Breast epithelium (tissue), 4 donors: ENCODE results near the gene MERTK. TPM values are rescaled to one million over a fixed set of nuclear protein-coding genes. Genes with fewer than 3 reads are reported as not detected.

Source experiments
- DNase-seq, 2 donors: peaks; one replicate each; pipeline ENCODE4 v3.0.0-alpha.2; 2019; ENCODE audit warnings: low spot score in 2 of 2
- H3K27ac ChIP-seq, 2 donors: fragments of 200-600 bp; sonication (generic) in 1 of 2; one replicate each; pipeline ENCODE4 v1.5.1; 2016 to 2019; ENCODE audit warnings: mild to moderate bottlenecking in 1 of 2
- H3K27me3 ChIP-seq, 2 donors: fragments of 200-600 bp; sonication (generic) in 1 of 2; one replicate each; pipeline versions ENCODE4 v1.5.1 to v1.6.0; 2017 to 2019; ENCODE audit warnings: control low read depth in 1 of 2, mild to moderate bottlenecking in 1 of 2
- H3K36me3 ChIP-seq: fragments of 200-600 bp; one replicate; pipeline ENCODE4 v1.5.1; 2019
- H3K4me1 ChIP-seq, 2 donors: fragments of 200-600 bp; sonication (generic); one replicate each; pipeline ENCODE4 v1.5.1; 2016 to 2019; ENCODE audit warnings: control low read depth in 1 of 2
- H3K4me3 ChIP-seq, 3 donors: fragments of 200-600 bp; sonication (generic); 1 replicate in 2 of 3; 2 replicates in 1 of 3; pipeline ENCODE4 v1.5.1; 2016 to 2019; ENCODE audit warnings: mild to moderate bottlenecking in 3 of 3, moderate library complexity in 2 of 3
- H3K9me3 ChIP-seq, 2 donors: fragments of 200-600 bp; sonication (generic) in 1 of 2; one replicate each; pipeline ENCODE4 v1.5.1; 2016 to 2019; ENCODE audit warnings: control low read depth in 1 of 2
- POLR2A ChIP-seq: fragments of 450-650 bp; IDR thresholded peaks from one replicate; pipeline ENCODE4 v1.6.1; 2016; ENCODE audit warnings: antibody characterized with exemption, mild to moderate bottlenecking, moderate library complexity
- POLR2AphosphoS5 ChIP-seq, 3 donors: sonication (generic); formaldehyde crosslinking; IDR thresholded peaks; one replicate each; pipeline ENCODE4 v1.6.1; 2017; ENCODE audit warnings: antibody characterized with exemption in 3 of 3
- intact Hi-C: fragments of 100-400 bp; cut with DNase I; formaldehyde crosslinking; loops from one replicate; pipeline ENCODE4 v1.15.1; 2023; ENCODE audit warnings: low total_unique reads
- total RNA-seq, 3 donors: library from RNA; depleted of rRNA; stranded (reverse); fragments of >200 nt; gene quantifications; one replicate each; pipeline ENCODE4 v1.1.0, GENCODE V29; 2016
- TF ChIP-seq, protein P1 (sequence below), 3 donors: fragments of 450-650 bp; IDR thresholded peaks; one replicate each; pipeline ENCODE4 v1.5.1; 2016 to 2017; ENCODE audit warnings: antibody characterized with exemption in 3 of 3, mild to moderate bottlenecking in 3 of 3, moderate library complexity in 3 of 3

The MERTK gene
- total RNA-seq, 3 donors from 2014 or later = 21.0 to 84.3 (median 36.3) TPM

DNA sequence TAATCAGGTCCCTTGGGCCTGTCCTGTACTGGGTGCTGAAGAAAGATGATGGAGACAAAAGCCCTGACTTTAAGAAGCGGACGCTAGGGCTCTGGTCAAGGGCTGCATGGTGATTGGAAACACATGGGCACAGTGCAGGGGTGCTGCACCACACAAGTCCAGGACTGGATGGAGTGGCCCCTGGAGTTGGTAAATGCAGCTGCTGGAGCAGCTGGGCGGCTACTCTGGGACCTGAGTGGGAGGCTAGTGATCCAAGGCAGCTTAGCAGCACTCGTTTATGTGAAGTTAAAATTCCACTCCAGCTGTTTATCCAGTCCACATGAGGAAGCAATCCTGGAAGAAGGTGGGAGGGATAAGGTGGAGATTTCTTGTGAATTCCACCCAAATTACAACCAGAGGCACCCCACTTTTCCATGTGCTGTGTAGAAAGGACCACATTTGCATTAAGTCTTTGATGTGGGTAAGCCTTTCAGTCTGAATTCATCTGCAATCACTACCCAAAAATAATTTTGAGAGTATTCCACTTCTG lies 24.9 kb downstream of the MERTK start:
- TF ChIP-seq, protein P1, sequence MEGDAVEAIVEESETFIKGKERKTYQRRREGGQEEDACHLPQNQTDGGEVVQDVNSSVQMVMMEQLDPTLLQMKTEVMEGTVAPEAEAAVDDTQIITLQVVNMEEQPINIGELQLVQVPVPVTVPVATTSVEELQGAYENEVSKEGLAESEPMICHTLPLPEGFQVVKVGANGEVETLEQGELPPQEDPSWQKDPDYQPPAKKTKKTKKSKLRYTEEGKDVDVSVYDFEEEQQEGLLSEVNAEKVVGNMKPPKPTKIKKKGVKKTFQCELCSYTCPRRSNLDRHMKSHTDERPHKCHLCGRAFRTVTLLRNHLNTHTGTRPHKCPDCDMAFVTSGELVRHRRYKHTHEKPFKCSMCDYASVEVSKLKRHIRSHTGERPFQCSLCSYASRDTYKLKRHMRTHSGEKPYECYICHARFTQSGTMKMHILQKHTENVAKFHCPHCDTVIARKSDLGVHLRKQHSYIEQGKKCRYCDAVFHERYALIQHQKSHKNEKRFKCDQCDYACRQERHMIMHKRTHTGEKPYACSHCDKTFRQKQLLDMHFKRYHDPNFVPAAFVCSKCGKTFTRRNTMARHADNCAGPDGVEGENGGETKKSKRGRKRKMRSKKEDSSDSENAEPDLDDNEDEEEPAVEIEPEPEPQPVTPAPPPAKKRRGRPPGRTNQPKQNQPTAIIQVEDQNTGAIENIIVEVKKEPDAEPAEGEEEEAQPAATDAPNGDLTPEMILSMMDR (IDR thresholded peaks at IDR 0.05) = no peak
- TF ChIP-seq POLR2A (no peak), POLR2AphosphoS5 (IDR thresholded peaks at IDR 0.05) (no peak)
- no peak for DNase-seq
- H3K36me3 ChIP-seq = no peaks in the 10 kb centered on the region
- no peak overlapping the region for H3K27ac ChIP-seq
- H3K4me3 ChIP-seq = no peak overlapping the region
- no peaks in the 10 kb centered on the region for H3K9me3 ChIP-seq
- intact Hi-C loops = no loop called here
- no peaks in the 10 kb centered on the region for H3K27me3 ChIP-seq
- no peaks in the 10 kb centered on the region for H3K4me1 ChIP-seq

GRCh38 chr2:111924617-111925107 lies 26.3 kb downstream of the MERTK start:
- H3K36me3 ChIP-seq = no peaks in the 10 kb centered on the region
- TF ChIP-seq, protein P1 (IDR thresholded peaks at IDR 0.05) = no peak
- no peak for TF ChIP-seq POLR2AphosphoS5 (IDR thresholded peaks at IDR 0.05)
- no peak for TF ChIP-seq POLR2A
- no peak for DNase-seq
- no peaks in the 10 kb centered on the region for H3K4me1 ChIP-seq
- intact Hi-C loops = no loop called here
- H3K27ac ChIP-seq = no peak overlapping the region
- H3K27me3 ChIP-seq = no peaks in the 10 kb centered on the region
- no peak overlapping the region for H3K4me3 ChIP-seq
- H3K9me3 ChIP-seq = no peaks in the 10 kb centered on the region

- Histone ChIP-seq H3K27ac (no peak overlapping the region), H3K9me3 (no peaks in the 10 kb centered on the region), H3K4me3 (no peak overlapping the region), H3K36me3 (no peaks in the 10 kb centered on the region), H3K27me3 (no peaks in the 10 kb centered on the region), H3K4me1 (no peaks in the 10 kb centered on the region)
- intact Hi-C loops = no loop called here
- DNase-seq = no peak
- TF ChIP-seq, protein P1 (IDR thresholded peaks at IDR 0.05) = no peak
- TF ChIP-seq POLR2A = no peak
- no peak for TF ChIP-seq POLR2AphosphoS5 (IDR thresholded peaks at IDR 0.05)
These were observed 29.3 kb downstream of the MERTK start for GRCh38 chr2:111927723-111928122.

GRCh38 chr2:111930409-111930808 lies 32.0 kb downstream of the MERTK start:
- Histone ChIP-seq H3K36me3 (no peaks in the 10 kb centered on the region), H3K4me3 (no peak overlapping the region), H3K4me1 (no peaks in the 10 kb centered on the region), H3K27me3 (no peaks in the 10 kb centered on the region), H3K27ac (peak overlapping the region in 1 of 2 donors; percentile 5), H3K9me3 (no peaks in the 10 kb centered on the region)
- intact Hi-C loops = no loop called here
- DNase-seq = no peak
- TF ChIP-seq POLR2A (no peak), POLR2AphosphoS5 (IDR thresholded peaks at IDR 0.05) (no peak)
- TF ChIP-seq, protein P1 (IDR thresholded peaks at IDR 0.05) = no peak

DNA sequence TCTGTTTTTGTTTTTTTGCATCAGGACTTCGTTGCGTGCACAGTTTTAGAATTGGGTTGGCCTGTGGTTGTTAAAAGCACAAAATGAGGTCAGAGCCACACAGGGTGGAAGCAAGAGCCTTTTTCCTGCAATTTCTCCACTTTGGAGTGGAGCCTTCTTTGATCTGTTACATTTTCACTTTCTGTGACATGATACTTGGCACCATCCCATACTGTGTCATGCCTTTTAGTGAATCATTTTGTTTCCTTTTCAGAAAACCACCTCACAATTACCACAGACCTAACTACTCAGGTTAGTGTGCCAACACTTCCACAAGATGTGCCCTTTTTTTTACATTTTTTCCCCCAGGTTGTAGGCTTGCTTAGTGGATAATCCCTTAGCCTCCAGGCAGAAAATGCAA lies 32.5 kb downstream of the MERTK start:
- Histone ChIP-seq H3K4me1 (no peaks in the 10 kb centered on the region), H3K36me3 (no peaks in the 10 kb centered on the region), H3K27me3 (no peaks in the 10 kb centered on the region), H3K4me3 (no peak overlapping the region), H3K9me3 (no peaks in the 10 kb centered on the region), H3K27ac (peak overlapping the region; percentile 5 to 18)
- no peak for DNase-seq
- intact Hi-C loops = no loop called here
- TF ChIP-seq, protein P1 (IDR thresholded peaks at IDR 0.05) = no peak
- no peak for TF ChIP-seq POLR2AphosphoS5 (IDR thresholded peaks at IDR 0.05)
- no peak for TF ChIP-seq POLR2A
